Small intestine (tissue), 4 donors: ENCODE data around the gene MRPL18. TPM values are rescaled to one million over a fixed set of nuclear protein-coding genes. Genes with fewer than 3 reads are reported as not detected.

ENCODE experiments used
- polyA plus RNA-seq, 4 donors: library from polyadenylated mRNA; stranded (reverse) in 3 of 4; unstranded in 1 of 4; fragments of 200-250 nt in 3 of 4; fragments of 120-200 nt in 1 of 4; gene quantifications; one replicate each; pipeline versions ENCODE4 v1.2.1 to v1.2.3, GENCODE V29; 2013
- donor health status: healthy with polysubstance abuse.
- donor health status: Bipolar disorder and iron deficiency.
- donor health status: healthy.

Gene MRPL18
- polyA plus RNA-seq, 4 donors: 74.8 to 83.3 (median 78.0) TPM

Other genes starting within 250 kb of the MRPL18 start
- 100 to 1,000 TPM in 3 of 4 donors, 10 to 100 TPM in 1; 81.6 to 250 (median 140) TPM for gene SOD2, start 97.2 kb upstream of the MRPL18 start, polyA plus RNA-seq
- gene WTAP, start 63.0 kb upstream of the MRPL18 start, polyA plus RNA-seq: 100 to 1,000 TPM in 1 of 4 donors, 10 to 100 TPM in 3; 57.6 to 102 (median 76.7) TPM
- 10 to 100 TPM; 12.2 to 55.0 (median 21.6) TPM for gene ACAT2, start 28.4 kb upstream of the MRPL18 start, polyA plus RNA-seq
- gene TCP1, start 865 bp upstream of the MRPL18 start, polyA plus RNA-seq: 100 to 1,000 TPM in 2 of 4 donors, 10 to 100 TPM in 2; 67.8 to 215 (median 89.8) TPM
- gene PNLDC1, start 9.8 kb downstream of the MRPL18 start, polyA plus RNA-seq: under 1 TPM in 2 of 4 donors, not detected in 2; 0.04 to 0.16 TPM
- under 1 TPM in 1 of 4 donors, not detected in 3; under 0.01 TPM for gene MAS1, start 100.5 kb downstream of the MRPL18 start, polyA plus RNA-seq
- 100 to 1,000 TPM in 1 of 4 donors, 10 to 100 TPM in 1, 1 to 10 TPM in 2; 4.9 to 111 (median 14.7) TPM for gene IGF2R, start 178.6 kb downstream of the MRPL18 start, polyA plus RNA-seq